Erythroblast (primary cell): ENCODE results near the gene POGLUT3.

ENCODE experiments used
- GATA1 ChIP-seq: IDR thresholded peaks from 2 replicates; pipeline ENCODE4 v1.6.1; 2011; ENCODE audit warnings: low read depth, mild to moderate bottlenecking, control low read depth, low read length, moderate library complexity
- POLR2A ChIP-seq: IDR thresholded peaks from 2 replicates; pipeline ENCODE4 v1.6.1; 2011; ENCODE audit warnings: mild to moderate bottlenecking, low read length

GRCh38 chr11:108522318-108522717 is 24.1 kb upstream of the POGLUT3 start:
- TF ChIP-seq POLR2A = no peak
- TF ChIP-seq GATA1 = no peak
